ENCODE data around the gene C1orf35. TPM values are rescaled to one million over a fixed set of nuclear protein-coding genes. Genes with fewer than 3 reads are reported as not detected.

The C1orf35 gene
- total RNA-seq, 1 donor from 2014 or later: 27.7 TPM

- intact Hi-C loops (cut with micrococcal nuclease): no loop called here
- Mint-ChIP-seq H3K4me3 (no peak overlapping the region), H3K4me1 (ENCODE audit: low read depth) (peaks cover 18% of the 10 kb centered on the region), H3K27me3 (ENCODE audit: insufficient read depth) (no peaks in the 10 kb centered on the region), H3K9me3 (no peaks in the 10 kb centered on the region), H3K27ac (no peak overlapping the region), H3K36me3 (ENCODE audit: low read depth) (no peaks in the 10 kb centered on the region)
- no peak for DNase-seq (ENCODE audit: low spot score)
Observed at GRCh38 chr1:228146417-228147150, 43.5 kb upstream of the C1orf35 start.

GRCh38 chr1:228145463-228146416, 42.6 kb upstream of the C1orf35 start:
- no peak overlapping the region for H3K27ac Mint-ChIP-seq
- H3K9me3 Mint-ChIP-seq: no peaks in the 10 kb centered on the region
- no peaks in the 10 kb centered on the region for H3K27me3 Mint-ChIP-seq (ENCODE audit: insufficient read depth)
- peaks cover 3% of the 10 kb centered on the region for H3K36me3 Mint-ChIP-seq (ENCODE audit: low read depth)
- H3K4me3 Mint-ChIP-seq: no peak overlapping the region
- H3K4me1 Mint-ChIP-seq (ENCODE audit: low read depth): peaks cover 18% of the 10 kb centered on the region
- intact Hi-C loops (cut with micrococcal nuclease): no loop called here
- DNase-seq (ENCODE audit: low spot score): no peak

- Mint-ChIP-seq H3K4me1 (ENCODE audit: low read depth) (peaks cover 18% of the 10 kb centered on the region), H3K4me3 (no peak overlapping the region), H3K27me3 (ENCODE audit: insufficient read depth) (peaks cover 1% of the 10 kb centered on the region), H3K27ac (no peak overlapping the region), H3K36me3 (ENCODE audit: low read depth) (peaks cover 3% of the 10 kb centered on the region), H3K9me3 (no peaks in the 10 kb centered on the region)
- DNase-seq (ENCODE audit: low spot score): no peak
- intact Hi-C loops (cut with micrococcal nuclease): no loop called here
Observed at GRCh38 chr1:228144993-228145343, 41.8 kb upstream of the C1orf35 start.

GRCh38 chr1:228144193-228144992, 41.3 kb upstream of the C1orf35 start:
- peaks cover 2% of the 10 kb centered on the region for H3K27me3 Mint-ChIP-seq (ENCODE audit: insufficient read depth)
- peak overlapping the region; percentile 29 for H3K27ac Mint-ChIP-seq
- peaks cover 3% of the 10 kb centered on the region for H3K36me3 Mint-ChIP-seq (ENCODE audit: low read depth)
- no peak for DNase-seq (ENCODE audit: low spot score)
- peak overlapping the region; percentile 100 for H3K4me3 Mint-ChIP-seq
- H3K9me3 Mint-ChIP-seq: no peaks in the 10 kb centered on the region
- H3K4me1 Mint-ChIP-seq (ENCODE audit: low read depth): peaks cover 22% of the 10 kb centered on the region
- intact Hi-C loops (cut with micrococcal nuclease): no loop called here

- H3K27ac Mint-ChIP-seq: peak overlapping the region; percentile 29
- peak overlapping the region; percentile 100 for H3K4me3 Mint-ChIP-seq
- no peak for DNase-seq (ENCODE audit: low spot score)
- H3K36me3 Mint-ChIP-seq (ENCODE audit: low read depth): peaks cover 3% of the 10 kb centered on the region
- peaks cover 22% of the 10 kb centered on the region for H3K4me1 Mint-ChIP-seq (ENCODE audit: low read depth)
- H3K9me3 Mint-ChIP-seq: no peaks in the 10 kb centered on the region
- intact Hi-C loops (cut with micrococcal nuclease): no loop called here
- H3K27me3 Mint-ChIP-seq (ENCODE audit: insufficient read depth): peaks cover 4% of the 10 kb centered on the region
Observed at GRCh38 chr1:228143480-228144192, 40.5 kb upstream of the C1orf35 start.

GRCh38 chr1:228142701-228143136, 39.6 kb upstream of the C1orf35 start:
- H3K27me3 Mint-ChIP-seq (ENCODE audit: insufficient read depth): peaks cover 4% of the 10 kb centered on the region
- peak overlapping the region; percentile 100 for H3K4me3 Mint-ChIP-seq
- peaks cover 3% of the 10 kb centered on the region for H3K36me3 Mint-ChIP-seq (ENCODE audit: low read depth)
- H3K4me1 Mint-ChIP-seq (ENCODE audit: low read depth): peaks cover 22% of the 10 kb centered on the region
- intact Hi-C loops (cut with micrococcal nuclease): no loop called here
- H3K9me3 Mint-ChIP-seq: no peaks in the 10 kb centered on the region
- no peak for DNase-seq (ENCODE audit: low spot score)
- H3K27ac Mint-ChIP-seq: peak overlapping the region; percentile 97

GRCh38 chr1:228142155-228142691, 39.1 kb upstream of the C1orf35 start:
- Mint-ChIP-seq H3K36me3 (ENCODE audit: low read depth) (peaks cover 3% of the 10 kb centered on the region), H3K27me3 (ENCODE audit: insufficient read depth) (peaks cover 5% of the 10 kb centered on the region), H3K4me1 (ENCODE audit: low read depth) (peaks cover 22% of the 10 kb centered on the region), H3K9me3 (no peaks in the 10 kb centered on the region), H3K4me3 (peak overlapping the region; percentile 100), H3K27ac (peak overlapping the region; percentile 97)
- DNase-seq (ENCODE audit: low spot score): no peak
- intact Hi-C loops (cut with micrococcal nuclease): no loop called here

DNA sequence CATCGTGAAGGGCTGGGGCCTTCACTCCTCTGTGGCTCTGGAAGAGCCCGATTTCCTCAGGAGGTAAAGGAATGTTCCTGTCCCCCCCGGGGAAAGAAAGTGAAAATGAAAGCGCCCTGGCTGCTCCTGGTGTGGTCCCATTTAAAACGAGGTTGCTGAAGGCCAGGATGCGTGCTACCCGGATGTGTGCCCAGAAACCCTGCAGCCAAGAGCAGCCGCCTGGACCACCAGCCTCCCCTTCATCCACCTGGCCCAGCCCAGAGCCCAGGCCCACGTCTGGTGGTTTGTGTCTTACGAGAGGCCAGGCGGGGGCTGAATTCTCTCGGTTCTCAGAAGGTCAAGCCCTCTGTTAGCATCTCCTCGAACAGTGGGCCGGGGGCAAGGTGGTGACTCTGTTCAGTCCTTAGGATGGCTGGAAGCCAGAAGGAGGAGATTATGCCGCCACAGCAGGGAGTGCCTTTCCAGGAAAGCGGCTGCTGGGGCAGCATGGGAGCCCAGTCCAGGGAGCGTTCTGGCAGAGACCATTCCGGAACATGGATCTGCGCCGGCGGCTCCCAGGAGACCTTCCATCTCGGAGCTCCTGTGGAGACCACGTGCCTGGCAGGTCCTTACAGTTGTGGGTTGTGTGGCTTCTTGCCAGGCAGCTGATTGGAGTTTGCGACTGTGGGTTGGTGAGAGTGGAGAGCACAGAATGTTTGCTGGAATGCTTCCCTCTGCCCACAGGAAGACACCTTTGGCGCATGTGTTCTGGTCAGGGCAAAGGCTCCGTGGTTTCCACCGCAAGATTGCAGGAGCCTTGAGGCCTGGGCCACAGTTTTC, 38.3 kb upstream of the C1orf35 start:
- Mint-ChIP-seq H3K4me3 (peak overlapping the region; percentile 100), H3K36me3 (ENCODE audit: low read depth) (peaks cover 3% of the 10 kb centered on the region), H3K4me1 (ENCODE audit: low read depth) (peaks cover 22% of the 10 kb centered on the region), H3K27ac (peak overlapping the region; percentile 97), H3K27me3 (ENCODE audit: insufficient read depth) (peaks cover 13% of the 10 kb centered on the region), H3K9me3 (no peaks in the 10 kb centered on the region)
- intact Hi-C loops (cut with micrococcal nuclease): no loop called here
- peak; percentile 26 for DNase-seq (ENCODE audit: low spot score)

- Mint-ChIP-seq H3K27ac (peak overlapping the region; percentile 97), H3K36me3 (ENCODE audit: low read depth) (peaks cover 3% of the 10 kb centered on the region), H3K9me3 (no peaks in the 10 kb centered on the region), H3K4me1 (ENCODE audit: low read depth) (peaks cover 22% of the 10 kb centered on the region), H3K27me3 (ENCODE audit: insufficient read depth) (peaks cover 18% of the 10 kb centered on the region), H3K4me3 (peak overlapping the region; percentile 100)
- no peak for DNase-seq (ENCODE audit: low spot score)
- intact Hi-C loops (cut with micrococcal nuclease): loop anchor here (1.0 kb wide), 7 partner anchors 26 to 352 kb away; partner anchors contain the start of gene ARF1
Observed at GRCh38 chr1:228140724-228141225, 37.6 kb upstream of the C1orf35 start.

DNA sequence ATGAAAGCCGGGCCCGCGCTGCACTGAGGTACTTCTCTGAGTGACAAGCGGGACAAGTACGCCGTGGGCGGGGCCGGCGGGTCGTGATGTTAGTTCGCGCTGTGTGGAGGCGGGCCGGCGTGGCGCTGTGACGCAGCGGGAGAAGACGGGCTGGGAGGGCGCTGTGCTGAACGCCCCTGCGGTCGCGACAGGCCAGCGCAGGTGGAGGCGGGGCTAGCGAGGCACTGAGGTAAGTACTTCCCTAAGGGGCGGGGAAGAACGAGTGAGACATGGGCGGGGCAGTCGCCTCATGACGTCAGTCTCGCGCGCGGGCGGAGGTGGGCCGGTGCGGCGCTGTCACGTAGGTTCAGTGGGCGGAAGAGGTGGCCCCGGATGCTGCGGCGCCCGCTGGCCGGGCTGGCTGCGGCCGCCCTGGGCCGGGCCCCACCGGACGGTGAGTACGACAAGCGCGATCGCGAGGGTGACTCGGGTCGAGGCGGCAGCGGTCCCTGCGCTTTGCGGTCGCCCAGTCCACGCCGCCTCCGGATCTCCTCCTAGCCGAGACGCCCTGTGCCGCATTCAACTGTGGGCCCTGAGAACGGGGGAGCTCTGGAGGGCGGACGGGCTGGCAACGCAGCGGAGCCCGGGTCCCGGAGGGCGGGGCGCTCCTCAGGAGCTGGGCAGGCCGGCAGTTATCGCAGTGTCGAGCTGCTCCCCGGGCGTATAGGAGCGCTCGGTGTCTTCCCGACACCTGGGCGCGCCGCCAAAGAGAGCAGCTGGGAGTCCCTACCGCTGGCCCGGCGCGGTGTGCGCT, 37.0 kb upstream of the C1orf35 start, which contains the start of gene GUK1:
TSS of gene GUK1 (plus strand) at position 349 of the 793 bp plus-strand sequence. CDS start at position 373, 24 bp downstream.
- H3K27ac Mint-ChIP-seq: peak within 1 kb of the TSS; percentile 97
- H3K4me3 Mint-ChIP-seq: peak within 1 kb of the TSS; percentile 100
- H3K27me3 Mint-ChIP-seq (ENCODE audit: insufficient read depth): peaks cover 21% of the 10 kb centered on the region
- peaks cover 3% of the 10 kb centered on the region for H3K36me3 Mint-ChIP-seq (ENCODE audit: low read depth)
- intact Hi-C loops (cut with micrococcal nuclease): loop anchor here (1.0 to 2.0 kb wide), 12 partner anchors 9 to 352 kb away; partner anchors contain the start of genes ARF1, C1orf35 and MRPL55
- no peaks in the 10 kb centered on the region for H3K9me3 Mint-ChIP-seq
- H3K4me1 Mint-ChIP-seq (ENCODE audit: low read depth): peaks cover 22% of the 10 kb centered on the region
- DNase-seq (ENCODE audit: low spot score): peak; percentile 100
